Thyroid gland (tissue), 4 donors: ENCODE data around the gene ABCG2. TPM values are rescaled to one million over a fixed set of nuclear protein-coding genes. Genes with fewer than 3 reads are reported as not detected.
"Not testable (repeated sequence)": the region's sequence is repeated elsewhere in the genome, so short reads cannot be mapped to it uniquely, and the experiment has no call there.

ENCODE experiments used
- DNase-seq, 2 donors: peaks; one replicate each; pipeline ENCODE4 v3.0.0-alpha.2; 2019
- H3K27ac ChIP-seq, 3 donors: fragments of 200-600 bp; sonication (generic); 1 replicate in 2 of 3; 2 replicates in 1 of 3; pipeline ENCODE4 v1.5.1; 2016 to 2019; ENCODE audit warnings: mild to moderate bottlenecking in 1 of 3, moderate library complexity in 1 of 3
- H3K27me3 ChIP-seq: fragments of 200-600 bp; sonication (generic); one replicate; pipeline ENCODE4 v1.5.1; 2019
- H3K36me3 ChIP-seq, 2 donors: fragments of 200-600 bp; sonication (generic); one replicate each; pipeline ENCODE4 v1.5.1; 2016 to 2019
- H3K4me1 ChIP-seq, 2 donors: fragments of 200-600 bp; sonication (generic); one replicate each; pipeline ENCODE4 v1.5.1; 2017 to 2019
- H3K4me3 ChIP-seq, 3 donors: fragments of 200-600 bp; sonication (generic); replicated peaks in 1 of 3; 1 replicate in 2 of 3; 2 replicates in 1 of 3; pipeline ENCODE4 v1.5.1; 2016; ENCODE audit warnings: mild to moderate bottlenecking in 1 of 3
- H3K9me3 ChIP-seq: fragments of 200-600 bp; sonication (generic); one replicate; pipeline ENCODE4 v1.5.1; 2017
- CTCF ChIP-seq, 6 experiments: fragments of 200-600 bp in 3 of 6; fragments of 450-650 bp in 3 of 6; sonication (generic) in 3 of 6; IDR thresholded peaks; one replicate each; pipeline ENCODE4 v1.5.1; 2016 to 2019; ENCODE audit warnings: antibody characterized with exemption in 6 of 6, mild to moderate bottlenecking in 2 of 6, inconsistent platforms in 1 of 6, moderate library complexity in 1 of 6
- POLR2A ChIP-seq, 2 donors: fragments of 450-650 bp; IDR thresholded peaks; one replicate each; pipeline ENCODE4 v1.6.1; 2017; ENCODE audit warnings: antibody characterized with exemption in 2 of 2, mild to moderate bottlenecking in 2 of 2, moderate library complexity in 1 of 2
- WGBS, 2 donors: methylation state at CpG; one replicate each; pipeline ENCODE4 v1.1.5; 2017; 5-methylcytosine and 5-hydroxymethylcytosine counted together
- intact Hi-C: fragments of 100-400 bp; cut with DNase I; formaldehyde crosslinking; loops from one replicate; pipeline ENCODE4 v1.15.1; 2023
- total RNA-seq, 4 donors: library from RNA; depleted of rRNA; stranded (reverse); fragments of >200 nt; gene quantifications; one replicate each; pipeline ENCODE4 v1.2.3, GENCODE V29; 2016

The ABCG2 gene
- total RNA-seq, 4 donors from 2014 or later = 3.9 to 26.3 (median 9.4) TPM

GRCh38 chr4:88109123-88109881, 49.1 kb downstream of the ABCG2 start:
- no peaks in the 10 kb centered on the region for H3K36me3 ChIP-seq
- H3K9me3 ChIP-seq = no peaks in the 10 kb centered on the region
- no peaks in the 10 kb centered on the region for H3K27me3 ChIP-seq
- intact Hi-C loops = no loop called here
- peak in 1 of 2 donors; percentile 2 for DNase-seq
- WGBS, 2 donors = 67 to 70% methylated on average over 5 of the region's 5 CpGs
- H3K4me3 ChIP-seq = no peak overlapping the region
- TF ChIP-seq POLR2A (IDR thresholded peaks at IDR 0.05) (no peak), CTCF (IDR thresholded peaks at IDR 0.05) (no peak)
- no peak overlapping the region for H3K27ac ChIP-seq
- H3K4me1 ChIP-seq = peaks cover 12 to 17% of the 10 kb centered on the region in 2 donors

GRCh38 chr4:88108747-88109122, 49.7 kb downstream of the ABCG2 start:
- peak in 1 of 2 donors; percentile 7 for DNase-seq
- Histone ChIP-seq H3K27me3 (no peaks in the 10 kb centered on the region), H3K4me3 (no peak overlapping the region), H3K36me3 (no peaks in the 10 kb centered on the region), H3K9me3 (no peaks in the 10 kb centered on the region), H3K4me1 (peaks cover 12 to 17% of the 10 kb centered on the region in 2 donors), H3K27ac (no peak overlapping the region)
- 59 to 60% methylated on average over 5 of the region's 5 CpGs for WGBS, 2 donors
- TF ChIP-seq CTCF (IDR thresholded peaks at IDR 0.05) (no peak), POLR2A (IDR thresholded peaks at IDR 0.05) (no peak)
- intact Hi-C loops = no loop called here

- H3K4me1 ChIP-seq = peaks cover 12 to 17% of the 10 kb centered on the region in 2 donors
- H3K9me3 ChIP-seq, H3K27ac ChIP-seq, H3K27me3 ChIP-seq, H3K4me3 ChIP-seq, DNase-seq, intact Hi-C loops, H3K36me3 ChIP-seq: not testable (repeated sequence)
- WGBS, 2 donors = 90 to 93% methylated on average over 7 of the region's 7 CpGs
Measured at GRCh38 chr4:88108108-88108465, 50.4 kb downstream of the ABCG2 start.

- Histone ChIP-seq H3K36me3 (no peaks in the 10 kb centered on the region), H3K27me3 (no peaks in the 10 kb centered on the region), H3K9me3 (no peaks in the 10 kb centered on the region), H3K4me3 (no peak overlapping the region), H3K27ac (no peak overlapping the region), H3K4me1 (peaks cover 12 to 17% of the 10 kb centered on the region in 2 donors)
- DNase-seq = peak in 1 of 2 donors; percentile 7
- TF ChIP-seq POLR2A (IDR thresholded peaks at IDR 0.05) (no peak), CTCF (IDR thresholded peaks at IDR 0.05) (no peak)
- intact Hi-C loops = no loop called here
- WGBS, 2 donors = 56 to 68% methylated on average over 2 of the region's 2 CpGs
Measured at GRCh38 chr4:88107406-88108107, 50.9 kb downstream of the ABCG2 start.

GRCh38 chr4:88106205-88106604, 52.2 kb downstream of the ABCG2 start:
- WGBS, 2 donors = 89 to 95% methylated on average over 3 of the region's 3 CpGs
- TF ChIP-seq CTCF (IDR thresholded peaks at IDR 0.05) = no peak
- TF ChIP-seq POLR2A (IDR thresholded peaks at IDR 0.05) = no peak

More at GRCh38 chr4:88106205-88106604, 52.2 kb downstream of the ABCG2 start:
- Histone ChIP-seq H3K27ac (no peak overlapping the region), H3K36me3 (no peaks in the 10 kb centered on the region), H3K4me3 (no peak overlapping the region), H3K27me3 (no peaks in the 10 kb centered on the region), H3K4me1 (peaks cover 12 to 17% of the 10 kb centered on the region in 2 donors), H3K9me3 (no peaks in the 10 kb centered on the region)
- intact Hi-C loops = no loop called here
- no peak for DNase-seq
